Chondrocyte (in vitro differentiated cells): ENCODE results near the gene INTS15. TPM values are rescaled to one million over a fixed set of nuclear protein-coding genes. Genes with fewer than 3 reads are reported as not detected.

Experiments used
- DNase-seq: peaks from one replicate; pipeline ENCODE4 v3.0.0; 2021; ENCODE audit warnings: mixed read lengths, low spot score
- H3K27ac Mint-ChIP-seq: one replicate; pipeline ENCODE4 v1.8.0; 2021; ENCODE audit warnings: mild to moderate bottlenecking, moderate library complexity, mixed read lengths; ENCODE audit not compliant: unreplicated experiment
- H3K27me3 Mint-ChIP-seq: 2 replicates; pipeline ENCODE4 v1.8.0; 2021; ENCODE audit warnings: low read depth, mixed read lengths
- H3K36me3 Mint-ChIP-seq: 2 replicates; pipeline ENCODE4 v1.8.0; 2021; ENCODE audit warnings: low read depth, mixed read lengths
- H3K4me1 Mint-ChIP-seq: 2 replicates; pipeline ENCODE4 v1.8.0; 2021; ENCODE audit warnings: low read depth, mild to moderate bottlenecking, mixed read lengths
- H3K4me3 Mint-ChIP-seq: one replicate; pipeline ENCODE4 v1.8.0; 2021; ENCODE audit warnings: mild to moderate bottlenecking, moderate library complexity, mixed read lengths; ENCODE audit not compliant: unreplicated experiment
- H3K9me3 Mint-ChIP-seq: 2 replicates; pipeline ENCODE4 v1.8.0; 2021; ENCODE audit warnings: low read depth, mixed read lengths
- CTCF ChIP-seq: fragments of 200-600 bp; sonication (generic); IDR thresholded peaks from 2 replicates; pipeline ENCODE4 v1.5.0; 2021; ENCODE audit warnings: antibody characterized with exemption, mild to moderate bottlenecking, moderate library complexity
- total RNA-seq: library from RNA; stranded (reverse); gene quantifications from 3 replicates; pipeline ENCODE4 v1.2.1, GENCODE V29; 2021

Gene INTS15
- total RNA-seq, 1 donor from 2014 or later, result 30.0 TPM

- H3K36me3 Mint-ChIP-seq, result peaks cover 25% of the 10 kb centered on the region
- no peak overlapping the region for H3K27ac Mint-ChIP-seq
- H3K27me3 Mint-ChIP-seq, result no peaks in the 10 kb centered on the region
- no peaks in the 10 kb centered on the region for H3K9me3 Mint-ChIP-seq
- H3K4me1 Mint-ChIP-seq, result peaks cover 17% of the 10 kb centered on the region
- TF ChIP-seq CTCF, result no peak
- no peak for DNase-seq
- peak overlapping the region; percentile 52 for H3K4me3 Mint-ChIP-seq
These were observed 531 bp upstream of the INTS15 start for GRCh38 chr7:6589151-6589828.

GRCh38 chr7:6590645-6591110 is 857 bp downstream of the INTS15 start:
- Mint-ChIP-seq H3K27ac (peak overlapping the region; percentile 81), H3K9me3 (no peaks in the 10 kb centered on the region), H3K36me3 (peaks cover 21% of the 10 kb centered on the region), H3K27me3 (no peaks in the 10 kb centered on the region), H3K4me3 (peak overlapping the region; percentile 85), H3K4me1 (peaks cover 17% of the 10 kb centered on the region)
- no peak for TF ChIP-seq CTCF
- DNase-seq, result no peak

- TF ChIP-seq CTCF, result no peak
- Mint-ChIP-seq H3K9me3 (no peaks in the 10 kb centered on the region), H3K27ac (no peak overlapping the region), H3K4me1 (no peaks in the 10 kb centered on the region), H3K27me3 (no peaks in the 10 kb centered on the region), H3K36me3 (peaks cover 23% of the 10 kb centered on the region), H3K4me3 (no peak overlapping the region)
- no peak for DNase-seq
These were observed 10.3 kb downstream of the INTS15 start for GRCh38 chr7:6600093-6600492.

- no peak for TF ChIP-seq CTCF
- Mint-ChIP-seq H3K4me1 (no peaks in the 10 kb centered on the region), H3K36me3 (peaks cover 11% of the 10 kb centered on the region), H3K27me3 (no peaks in the 10 kb centered on the region), H3K4me3 (no peak overlapping the region), H3K27ac (no peak overlapping the region), H3K9me3 (no peaks in the 10 kb centered on the region)
- DNase-seq, result no peak
These were observed 14.6 kb downstream of the INTS15 start for GRCh38 chr7:6604458-6604857.

GRCh38 chr7:6606866-6607583 is 17.2 kb downstream of the INTS15 start:
- DNase-seq, result no peak
- H3K36me3 Mint-ChIP-seq, result peaks cover 4% of the 10 kb centered on the region
- H3K27ac Mint-ChIP-seq, result no peak overlapping the region
- H3K4me1 Mint-ChIP-seq, result no peaks in the 10 kb centered on the region
- no peak overlapping the region for H3K4me3 Mint-ChIP-seq
- no peaks in the 10 kb centered on the region for H3K9me3 Mint-ChIP-seq
- TF ChIP-seq CTCF, result no peak
- H3K27me3 Mint-ChIP-seq, result no peaks in the 10 kb centered on the region
